ENCODE measurements around the gene ZNF90.
"Not testable (repeated sequence)": the region's sequence is repeated elsewhere in the genome, so short reads cannot be mapped to it uniquely, and the experiment has no call there.

ZNF90 gene

GRCh38 chr19:20044663-20045062 lies 33.1 kb upstream of the ZNF90 start:
- no peak for DNase-seq (ENCODE audit: extremely low spot score)
- TF ChIP-seq FOXM1 (IDR thresholded peaks at IDR 0.05; ENCODE audit: borderline replicate concordance) (no peak), ARNT (IDR thresholded peaks at IDR 0.05) (no peak), PKNOX1 (IDR thresholded peaks at IDR 0.05) (no peak), ELF4 (IDR thresholded peaks at IDR 0.05) (no peak)
- ChIA-PET CTCF (no interaction called here), POLR2A (no interaction called here)

GRCh38 chr19:20045742-20046141 lies 32.1 kb upstream of the ZNF90 start:
- POLR2A ChIA-PET; DNase-seq (ENCODE audit: extremely low spot score); CTCF ChIA-PET: not testable (repeated sequence)

GRCh38 chr19:20051841-20052768 lies 25.7 kb upstream of the ZNF90 start:
- no peak for DNase-seq (ENCODE audit: extremely low spot score)
- TF ChIP-seq FOXK2 (IDR thresholded peaks at IDR 0.05) (no peak), CTBP1 (IDR thresholded peaks at IDR 0.05; ENCODE audit: borderline replicate concordance) (no peak), FOXM1 (IDR thresholded peaks at IDR 0.05; ENCODE audit: borderline replicate concordance) (no peak), ARNT (IDR thresholded peaks at IDR 0.05) (no peak), BHLHE40 (IDR thresholded peaks at IDR 0.05; ENCODE audit: borderline replicate concordance) (no peak), SP1 (IDR thresholded peaks at IDR 0.05) (no peak)
- ChIA-PET CTCF (no interaction called here), POLR2A (interaction anchor here (0.5 to 1.7 kb wide), 2 partner anchors 13 to 274 kb away, joined by 3 to 14 read pairs; partner anchors contain the start of gene ZNF682)

- POLR2A ChIA-PET; DNase-seq (ENCODE audit: extremely low spot score): not testable (repeated sequence)
- CTCF ChIA-PET, result interaction anchor here (0.7 kb wide), 1 partner anchor 751 kb away, joined by 3 read pairs; no protein-coding TSS in a partner anchor
Measured at GRCh38 chr19:20058738-20059137, 19.1 kb upstream of the ZNF90 start.

GRCh38 chr19:20060282-20060681 lies 17.5 kb upstream of the ZNF90 start:
- DNase-seq (ENCODE audit: extremely low spot score), result no peak
- no peak for TF ChIP-seq LEF1 (IDR thresholded peaks at IDR 0.05; ENCODE audit: borderline replicate concordance)
- no peak for TF ChIP-seq SUZ12 (IDR thresholded peaks at IDR 0.05)
- TF ChIP-seq PKNOX1 (IDR thresholded peaks at IDR 0.05), result no peak
- TF ChIP-seq ZNF384 (IDR thresholded peaks at IDR 0.05), result no peak
- no peak for TF ChIP-seq HDGF (IDR thresholded peaks at IDR 0.05; ENCODE audit: borderline replicate concordance)
- no peak for TF ChIP-seq CTBP1 (IDR thresholded peaks at IDR 0.05; ENCODE audit: borderline replicate concordance)
- no peak for TF ChIP-seq BHLHE40 (IDR thresholded peaks at IDR 0.05; ENCODE audit: borderline replicate concordance)
- TF ChIP-seq NFRKB (IDR thresholded peaks at IDR 0.05), result no peak
- TF ChIP-seq FOXA1 (IDR thresholded peaks at IDR 0.05), result no peak
- no peak for TF ChIP-seq ELF4 (IDR thresholded peaks at IDR 0.05)
- TF ChIP-seq L3MBTL2 (conservative IDR thresholded peaks at IDR 0.05), result no peak
- TF ChIP-seq FOXM1 (IDR thresholded peaks at IDR 0.05; ENCODE audit: borderline replicate concordance), result no peak
- TF ChIP-seq FOXK2 (IDR thresholded peaks at IDR 0.05), result no peak
- TF ChIP-seq ARNT (IDR thresholded peaks at IDR 0.05), result no peak
- TF ChIP-seq SP1 (IDR thresholded peaks at IDR 0.05), result no peak
- TF ChIP-seq TARDBP (IDR thresholded peaks at IDR 0.05), result no peak
- ChIA-PET CTCF (no interaction called here), POLR2A (no interaction called here)

- POLR2A ChIA-PET, result no interaction called here
Measured at GRCh38 chr19:20066861-20067260, 10.9 kb upstream of the ZNF90 start.

More at GRCh38 chr19:20066861-20067260, 10.9 kb upstream of the ZNF90 start:
- no peak for DNase-seq (ENCODE audit: extremely low spot score)
- CTCF ChIA-PET, result no interaction called here
- TF ChIP-seq CTBP1 (IDR thresholded peaks at IDR 0.05; ENCODE audit: borderline replicate concordance) (no peak), HDGF (IDR thresholded peaks at IDR 0.05; ENCODE audit: borderline replicate concordance) (no peak), FOXM1 (IDR thresholded peaks at IDR 0.05; ENCODE audit: borderline replicate concordance) (no peak), FOXK2 (IDR thresholded peaks at IDR 0.05) (no peak), ELF4 (IDR thresholded peaks at IDR 0.05) (no peak), L3MBTL2 (conservative IDR thresholded peaks at IDR 0.05) (no peak), ARNT (IDR thresholded peaks at IDR 0.05) (no peak), PKNOX1 (IDR thresholded peaks at IDR 0.05) (no peak), SP1 (IDR thresholded peaks at IDR 0.05) (no peak), LEF1 (IDR thresholded peaks at IDR 0.05; ENCODE audit: borderline replicate concordance) (no peak), SUZ12 (IDR thresholded peaks at IDR 0.05) (no peak)

Measured in HEK293T (cell line).